Subcutaneous adipose tissue (tissue), 4 donors: ENCODE measurements around the gene CEP131. TPM values are rescaled to one million over a fixed set of nuclear protein-coding genes. Genes with fewer than 3 reads are reported as not detected.

Experiments
- CTCF ChIP-seq: fragments of 450-650 bp; IDR thresholded peaks from one replicate; pipeline ENCODE4 v1.5.1; 2016; ENCODE audit warnings: low read depth, mild to moderate bottlenecking, control low read depth, antibody characterized with exemption, moderate library complexity
- total RNA-seq, 4 donors: library from RNA; depleted of rRNA; stranded (reverse); fragments of >200 nt; gene quantifications; one replicate each; pipeline ENCODE4 v1.1.0, GENCODE V29; 2016

CEP131 gene
- total RNA-seq, 4 donors from 2014 or later, result 1.6 to 8.1 (median 5.4) TPM

GRCh38 chr17:81192386-81193050 is 30.2 kb downstream of the CEP131 start:
- TF ChIP-seq CTCF, result no peak

GRCh38 chr17:81191646-81192045 is 31.1 kb downstream of the CEP131 start:
- no peak for TF ChIP-seq CTCF

GRCh38 chr17:81191116-81191515 is 31.6 kb downstream of the CEP131 start:
- TF ChIP-seq CTCF, result no peak

GRCh38 chr17:81190591-81190990 is 32.2 kb downstream of the CEP131 start:
- no peak for TF ChIP-seq CTCF

GRCh38 chr17:81189670-81190530 is 32.9 kb downstream of the CEP131 start:
- no peak for TF ChIP-seq CTCF

- no peak for TF ChIP-seq CTCF
These were observed 33.7 kb downstream of the CEP131 start for GRCh38 chr17:81189016-81189415.

- no peak for TF ChIP-seq CTCF
These were observed 34.3 kb downstream of the CEP131 start for GRCh38 chr17:81188491-81188840.
